ENCODE results near the gene MARVELD2. TPM values are rescaled to one million over a fixed set of nuclear protein-coding genes. Genes with fewer than 3 reads are reported as not detected.

Gene MARVELD2
- total and polyA plus RNA-seq, 9 of the 15 experiments (the other 6 are each of a cell fraction or from before 2014, with no cell fraction given), result 0.03 to 0.29 (median 0.06) TPM; not detected in 3

- no peak for TF ChIP-seq RBM34 (IDR thresholded peaks at IDR 0.05; ENCODE audit: borderline replicate concordance, insufficient read depth, low read length)
- TF ChIP-seq REST (IDR thresholded peaks at IDR 0.05; ENCODE audit: borderline replicate concordance), result no peak; the same call in 1 of the 2 replicates
- peak; percentile 81 for TF ChIP-seq REST (CRISPR knock-in tag; IDR thresholded peaks at IDR 0.05; ENCODE audit: low read depth)
- peak; percentile 90 for TF ChIP-seq RNF2 (IDR thresholded peaks at IDR 0.05)
- TF ChIP-seq ZBTB49 (CRISPR knock-in tag; IDR thresholded peaks at IDR 0.05; ENCODE audit: borderline replicate concordance), result no peak; the same call in 1 of the 2 replicates
- TF ChIP-seq SIX5 (IDR thresholded peaks at IDR 0.05; ENCODE audit: borderline replicate concordance in 1 of 2, insufficient read depth in 1 of 2, low read depth in 1 of 2, low read length in 2 of 2), result peak in 1 of 2 experiments; percentile 22; a peak in 1 of 4 replicates
- 0 out of 2 replicates have a peak, but pooled peaks have one; percentile 10 for TF ChIP-seq RUNX1 (IDR thresholded peaks at IDR 0.05; ENCODE audit: low read depth)
- TF ChIP-seq C11orf30 (IDR thresholded peaks at IDR 0.05; ENCODE audit: low read depth), result peak; percentile 97
- TF ChIP-seq LCOR (CRISPR knock-in tag; IDR thresholded peaks at IDR 0.05), result peak; percentile 57; the same call in 1 of the 2 replicates
- peak; percentile 97 for TF ChIP-seq FUS (optimal IDR thresholded peaks at IDR 0.05; ENCODE audit: low read depth, low read length)
- TF ChIP-seq PHF21A (IDR thresholded peaks at IDR 0.05; ENCODE audit: borderline replicate concordance, low read depth), result no peak
- no peak for TF ChIP-seq ZNF224 (CRISPR knock-in tag; IDR thresholded peaks at IDR 0.05)
- peak; percentile 93; the same call in 1 of the 2 replicates for TF ChIP-seq KAT7 (CRISPR knock-in tag; IDR thresholded peaks at IDR 0.05; ENCODE audit: borderline replicate concordance)
- TF ChIP-seq FOXP4 (CRISPR knock-in tag; IDR thresholded peaks at IDR 0.05; ENCODE audit: borderline replicate concordance), result peak; percentile 73; the same call in 1 of the 2 replicates
- TF ChIP-seq CXXC5 (CRISPR knock-in tag; IDR thresholded peaks at IDR 0.05), result peak; percentile 94
These were observed 45.4 kb upstream of the MARVELD2 start, which contains the start of the genes AK6, RAD17 and TAF9 (continued) for GRCh38 chr5:69369340-69370121.

Data from K562 (cell line).